ENCODE results near the gene COL4A5. TPM values are rescaled to one million over a fixed set of nuclear protein-coding genes. Genes with fewer than 3 reads are reported as not detected.

The COL4A5 gene
- total and polyA plus RNA-seq, 4 donors = 0.63 to 10.3 (median 1.2) TPM

GRCh38 chrX:108485960-108486359 lies 46.3 kb downstream of the COL4A5 start:
- Histone ChIP-seq H3K9ac (ENCODE audit: low read depth in 1 of 2, low read length in 2 of 2) (no peak overlapping the region), H3K4me1 (ENCODE audit: control insufficient read depth in 4 of 4, insufficient read depth in 4 of 4, low read length in 3 of 4) (no peaks in the 10 kb centered on the region), H3K36me3 (ENCODE audit: control insufficient read depth in 4 of 4, insufficient read depth in 3 of 4, low read depth in 1 of 4, low read length in 3 of 4) (no peaks in the 10 kb centered on the region), H3K4me3 (ENCODE audit: low read depth in 1 of 3, low read length in 3 of 3) (no peak overlapping the region), H3K27ac (ENCODE audit: low read depth in 1 of 2, low read length in 2 of 2) (no peak overlapping the region), H3K27me3 (ENCODE audit: control insufficient read depth in 4 of 4, insufficient read depth in 4 of 4, low read length in 3 of 4) (peaks cover 0 to 6% (median 0%) of the 10 kb centered on the region in 4 donors), H3K9me3 (ENCODE audit: control insufficient read depth in 4 of 4, low read length in 3 of 4) (peaks cover 0 to 5% (median 1%) of the 10 kb centered on the region in 4 donors)
- WGBS = 91% methylated on average over 2 of the region's 2 CpGs
- TF ChIP-seq HNF4A (conservative IDR thresholded peaks at IDR 0.05) (no peak), NR2F2 (IDR thresholded peaks at IDR 0.05) (no peak), MAX (IDR thresholded peaks at IDR 0.05) (no peak), GABPA (IDR thresholded peaks at IDR 0.05 in 1 of 2, conservative IDR thresholded peaks at IDR 0.05 in 1 of 2) (no peak), FOXA2 (IDR thresholded peaks at IDR 0.05) (no peak), JUND (IDR thresholded peaks at IDR 0.05) (no peak), SP1 (IDR thresholded peaks at IDR 0.05) (no peak), RAD21 (IDR thresholded peaks at IDR 0.05) (no peak), ATF3 (IDR thresholded peaks at IDR 0.05) (no peak), TAF1 (conservative IDR thresholded peaks at IDR 0.05) (no peak), HNF4G (IDR thresholded peaks at IDR 0.05) (no peak), FOXA1 (IDR thresholded peaks at IDR 0.05) (no peak), RXRA (IDR thresholded peaks at IDR 0.05) (no peak)
- TF ChIP-seq, protein P1, sequence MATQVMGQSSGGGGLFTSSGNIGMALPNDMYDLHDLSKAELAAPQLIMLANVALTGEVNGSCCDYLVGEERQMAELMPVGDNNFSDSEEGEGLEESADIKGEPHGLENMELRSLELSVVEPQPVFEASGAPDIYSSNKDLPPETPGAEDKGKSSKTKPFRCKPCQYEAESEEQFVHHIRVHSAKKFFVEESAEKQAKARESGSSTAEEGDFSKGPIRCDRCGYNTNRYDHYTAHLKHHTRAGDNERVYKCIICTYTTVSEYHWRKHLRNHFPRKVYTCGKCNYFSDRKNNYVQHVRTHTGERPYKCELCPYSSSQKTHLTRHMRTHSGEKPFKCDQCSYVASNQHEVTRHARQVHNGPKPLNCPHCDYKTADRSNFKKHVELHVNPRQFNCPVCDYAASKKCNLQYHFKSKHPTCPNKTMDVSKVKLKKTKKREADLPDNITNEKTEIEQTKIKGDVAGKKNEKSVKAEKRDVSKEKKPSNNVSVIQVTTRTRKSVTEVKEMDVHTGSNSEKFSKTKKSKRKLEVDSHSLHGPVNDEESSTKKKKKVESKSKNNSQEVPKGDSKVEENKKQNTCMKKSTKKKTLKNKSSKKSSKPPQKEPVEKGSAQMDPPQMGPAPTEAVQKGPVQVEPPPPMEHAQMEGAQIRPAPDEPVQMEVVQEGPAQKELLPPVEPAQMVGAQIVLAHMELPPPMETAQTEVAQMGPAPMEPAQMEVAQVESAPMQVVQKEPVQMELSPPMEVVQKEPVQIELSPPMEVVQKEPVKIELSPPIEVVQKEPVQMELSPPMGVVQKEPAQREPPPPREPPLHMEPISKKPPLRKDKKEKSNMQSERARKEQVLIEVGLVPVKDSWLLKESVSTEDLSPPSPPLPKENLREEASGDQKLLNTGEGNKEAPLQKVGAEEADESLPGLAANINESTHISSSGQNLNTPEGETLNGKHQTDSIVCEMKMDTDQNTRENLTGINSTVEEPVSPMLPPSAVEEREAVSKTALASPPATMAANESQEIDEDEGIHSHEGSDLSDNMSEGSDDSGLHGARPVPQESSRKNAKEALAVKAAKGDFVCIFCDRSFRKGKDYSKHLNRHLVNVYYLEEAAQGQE (IDR thresholded peaks at IDR 0.05) = no peak
- TF ChIP-seq, protein P2, sequence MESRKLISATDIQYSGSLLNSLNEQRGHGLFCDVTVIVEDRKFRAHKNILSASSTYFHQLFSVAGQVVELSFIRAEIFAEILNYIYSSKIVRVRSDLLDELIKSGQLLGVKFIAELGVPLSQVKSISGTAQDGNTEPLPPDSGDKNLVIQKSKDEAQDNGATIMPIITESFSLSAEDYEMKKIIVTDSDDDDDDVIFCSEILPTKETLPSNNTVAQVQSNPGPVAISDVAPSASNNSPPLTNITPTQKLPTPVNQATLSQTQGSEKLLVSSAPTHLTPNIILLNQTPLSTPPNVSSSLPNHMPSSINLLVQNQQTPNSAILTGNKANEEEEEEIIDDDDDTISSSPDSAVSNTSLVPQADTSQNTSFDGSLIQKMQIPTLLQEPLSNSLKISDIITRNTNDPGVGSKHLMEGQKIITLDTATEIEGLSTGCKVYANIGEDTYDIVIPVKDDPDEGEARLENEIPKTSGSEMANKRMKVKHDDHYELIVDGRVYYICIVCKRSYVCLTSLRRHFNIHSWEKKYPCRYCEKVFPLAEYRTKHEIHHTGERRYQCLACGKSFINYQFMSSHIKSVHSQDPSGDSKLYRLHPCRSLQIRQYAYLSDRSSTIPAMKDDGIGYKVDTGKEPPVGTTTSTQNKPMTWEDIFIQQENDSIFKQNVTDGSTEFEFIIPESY (IDR thresholded peaks at IDR 0.05) = no peak
- no peak for DNase-seq (ENCODE audit: low spot score)

DNA sequence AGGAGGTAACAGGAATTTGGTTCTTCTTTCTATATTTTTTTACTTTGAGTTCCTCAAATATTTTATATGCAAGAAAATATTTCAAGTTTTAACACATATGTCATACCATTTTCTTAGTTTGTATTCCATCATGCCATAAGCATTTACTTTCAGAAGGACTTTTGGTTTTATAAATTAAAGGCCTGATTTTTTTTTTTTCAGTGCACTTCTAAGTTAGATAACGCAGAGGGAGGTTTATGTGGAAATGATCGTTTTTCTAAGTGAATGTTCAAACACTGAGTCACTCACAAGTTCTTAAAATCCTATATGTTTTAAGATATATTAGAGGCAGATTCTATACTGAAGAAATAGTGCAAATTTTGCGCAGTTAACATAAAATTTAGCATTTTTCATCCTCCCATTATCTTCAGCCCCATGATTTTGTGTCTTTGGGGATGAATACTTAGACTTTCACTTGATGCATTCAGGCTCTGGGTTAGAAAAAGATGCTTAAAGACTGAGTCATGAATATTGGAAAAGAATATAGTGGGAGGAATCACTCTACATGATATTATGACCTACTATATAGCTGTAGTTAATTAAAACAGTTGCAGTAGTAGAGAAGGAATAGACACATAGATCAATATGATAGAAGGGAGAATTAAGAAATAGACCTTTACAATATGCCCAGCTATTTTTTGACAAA lies 54.9 kb downstream of the COL4A5 start:
- no peak overlapping the region for H3K4me3 ChIP-seq (ENCODE audit: low read depth in 1 of 3, low read length in 3 of 3)
- DNase-seq (ENCODE audit: low spot score) = no peak
- H3K27me3 ChIP-seq (ENCODE audit: control insufficient read depth in 4 of 4, insufficient read depth in 4 of 4, low read length in 3 of 4) = peaks cover 0 to 3% (median 0%) of the 10 kb centered on the region in 4 donors
- 75% methylated on average over 3 of the region's 3 CpGs for WGBS
- H3K4me1 ChIP-seq (ENCODE audit: control insufficient read depth in 4 of 4, insufficient read depth in 4 of 4, low read length in 3 of 4) = no peaks in the 10 kb centered on the region
- no peak overlapping the region for H3K27ac ChIP-seq (ENCODE audit: low read depth in 1 of 2, low read length in 2 of 2)
- no peaks in the 10 kb centered on the region for H3K36me3 ChIP-seq (ENCODE audit: control insufficient read depth in 4 of 4, insufficient read depth in 3 of 4, low read depth in 1 of 4, low read length in 3 of 4)
- H3K9ac ChIP-seq (ENCODE audit: low read depth in 1 of 2, low read length in 2 of 2) = no peak overlapping the region
- H3K9me3 ChIP-seq (ENCODE audit: control insufficient read depth in 4 of 4, low read length in 3 of 4) = no peaks in the 10 kb centered on the region
- TF ChIP-seq HNF4G (IDR thresholded peaks at IDR 0.05) = no peak
- no peak for TF ChIP-seq MAX (IDR thresholded peaks at IDR 0.05)
- no peak for TF ChIP-seq ATF3 (IDR thresholded peaks at IDR 0.05)
- TF ChIP-seq GABPA (IDR thresholded peaks at IDR 0.05 in 1 of 2, conservative IDR thresholded peaks at IDR 0.05 in 1 of 2) = no peak
- TF ChIP-seq, protein P1 (IDR thresholded peaks at IDR 0.05) = no peak
- no peak for TF ChIP-seq YY1 (IDR thresholded peaks at IDR 0.05)
- TF ChIP-seq TAF1 (conservative IDR thresholded peaks at IDR 0.05) = no peak
- TF ChIP-seq, protein P2 (IDR thresholded peaks at IDR 0.05) = no peak
- no peak for TF ChIP-seq EGR1 (IDR thresholded peaks at IDR 0.05; ENCODE audit: low read depth in 2 of 2)
- TF ChIP-seq FOXA2 (IDR thresholded peaks at IDR 0.05) = no peak
- TF ChIP-seq JUND (IDR thresholded peaks at IDR 0.05) = no peak
